ENCODE data around the gene MEG3. TPM values are rescaled to one million over a fixed set of nuclear protein-coding genes. Genes with fewer than 3 reads are reported as not detected.

MEG3 gene
- total RNA-seq, 1 donor from 2014 or later = 0.22 TPM

DNA sequence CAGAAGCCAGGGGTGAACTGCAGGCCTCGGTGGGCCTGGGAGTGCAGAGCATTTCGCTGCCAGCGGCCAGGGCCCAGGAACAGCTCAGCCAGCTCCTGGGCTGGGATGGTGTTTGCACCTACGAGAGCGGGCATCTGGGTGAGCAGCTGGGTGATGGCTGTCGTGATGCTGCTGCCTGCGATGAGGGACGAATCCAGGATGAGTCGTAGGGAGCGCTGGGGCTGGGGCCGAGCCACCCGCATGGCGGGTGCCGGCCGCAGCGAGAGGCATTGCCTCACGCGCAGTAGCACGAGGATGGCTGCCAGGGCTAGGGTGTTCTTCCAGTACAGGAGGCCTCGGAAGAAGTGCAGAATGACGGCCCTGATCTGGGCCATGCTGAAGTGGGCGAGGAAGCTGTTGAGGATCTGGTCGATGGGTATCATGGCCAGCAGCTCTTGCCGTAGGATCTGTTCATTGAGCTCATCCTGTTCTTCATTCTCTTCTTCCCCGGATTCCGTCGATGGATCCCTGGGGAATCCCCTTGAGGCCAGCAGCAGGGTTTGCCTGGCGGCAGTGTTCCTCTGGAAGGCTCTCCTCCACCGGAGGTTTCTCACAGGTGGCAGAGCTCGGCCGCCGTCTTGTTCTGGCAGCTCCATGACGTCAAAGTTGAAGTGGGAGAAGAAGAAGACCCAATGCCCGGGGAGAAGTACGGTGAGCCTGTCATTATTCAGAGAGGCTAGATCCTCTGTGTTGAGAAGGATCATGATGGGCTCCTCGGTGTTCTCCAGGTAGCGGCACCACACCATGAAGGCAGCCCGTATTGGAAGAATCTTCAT lies 55.5 kb downstream of the MEG3 start:
- Mint-ChIP-seq H3K27me3 (ENCODE audit: unreplicated experiment) (peaks cover 3% of the 10 kb centered on the region), H3K36me3 (ENCODE audit: unreplicated experiment) (peaks cover 30% of the 10 kb centered on the region), H3K9me3 (ENCODE audit: unreplicated experiment) (peaks cover 15% of the 10 kb centered on the region), H3K27ac (ENCODE audit: unreplicated experiment) (no peak overlapping the region), H3K4me1 (ENCODE audit: low read depth, unreplicated experiment) (peaks cover 4% of the 10 kb centered on the region), H3K4me3 (ENCODE audit: unreplicated experiment) (no peak overlapping the region)
- no peak for DNase-seq
- TF ChIP-seq, protein P1, sequence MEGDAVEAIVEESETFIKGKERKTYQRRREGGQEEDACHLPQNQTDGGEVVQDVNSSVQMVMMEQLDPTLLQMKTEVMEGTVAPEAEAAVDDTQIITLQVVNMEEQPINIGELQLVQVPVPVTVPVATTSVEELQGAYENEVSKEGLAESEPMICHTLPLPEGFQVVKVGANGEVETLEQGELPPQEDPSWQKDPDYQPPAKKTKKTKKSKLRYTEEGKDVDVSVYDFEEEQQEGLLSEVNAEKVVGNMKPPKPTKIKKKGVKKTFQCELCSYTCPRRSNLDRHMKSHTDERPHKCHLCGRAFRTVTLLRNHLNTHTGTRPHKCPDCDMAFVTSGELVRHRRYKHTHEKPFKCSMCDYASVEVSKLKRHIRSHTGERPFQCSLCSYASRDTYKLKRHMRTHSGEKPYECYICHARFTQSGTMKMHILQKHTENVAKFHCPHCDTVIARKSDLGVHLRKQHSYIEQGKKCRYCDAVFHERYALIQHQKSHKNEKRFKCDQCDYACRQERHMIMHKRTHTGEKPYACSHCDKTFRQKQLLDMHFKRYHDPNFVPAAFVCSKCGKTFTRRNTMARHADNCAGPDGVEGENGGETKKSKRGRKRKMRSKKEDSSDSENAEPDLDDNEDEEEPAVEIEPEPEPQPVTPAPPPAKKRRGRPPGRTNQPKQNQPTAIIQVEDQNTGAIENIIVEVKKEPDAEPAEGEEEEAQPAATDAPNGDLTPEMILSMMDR (IDR thresholded peaks at IDR 0.05; ENCODE audit: partially characterized antibody, unreplicated experiment) = no peak

DNA sequence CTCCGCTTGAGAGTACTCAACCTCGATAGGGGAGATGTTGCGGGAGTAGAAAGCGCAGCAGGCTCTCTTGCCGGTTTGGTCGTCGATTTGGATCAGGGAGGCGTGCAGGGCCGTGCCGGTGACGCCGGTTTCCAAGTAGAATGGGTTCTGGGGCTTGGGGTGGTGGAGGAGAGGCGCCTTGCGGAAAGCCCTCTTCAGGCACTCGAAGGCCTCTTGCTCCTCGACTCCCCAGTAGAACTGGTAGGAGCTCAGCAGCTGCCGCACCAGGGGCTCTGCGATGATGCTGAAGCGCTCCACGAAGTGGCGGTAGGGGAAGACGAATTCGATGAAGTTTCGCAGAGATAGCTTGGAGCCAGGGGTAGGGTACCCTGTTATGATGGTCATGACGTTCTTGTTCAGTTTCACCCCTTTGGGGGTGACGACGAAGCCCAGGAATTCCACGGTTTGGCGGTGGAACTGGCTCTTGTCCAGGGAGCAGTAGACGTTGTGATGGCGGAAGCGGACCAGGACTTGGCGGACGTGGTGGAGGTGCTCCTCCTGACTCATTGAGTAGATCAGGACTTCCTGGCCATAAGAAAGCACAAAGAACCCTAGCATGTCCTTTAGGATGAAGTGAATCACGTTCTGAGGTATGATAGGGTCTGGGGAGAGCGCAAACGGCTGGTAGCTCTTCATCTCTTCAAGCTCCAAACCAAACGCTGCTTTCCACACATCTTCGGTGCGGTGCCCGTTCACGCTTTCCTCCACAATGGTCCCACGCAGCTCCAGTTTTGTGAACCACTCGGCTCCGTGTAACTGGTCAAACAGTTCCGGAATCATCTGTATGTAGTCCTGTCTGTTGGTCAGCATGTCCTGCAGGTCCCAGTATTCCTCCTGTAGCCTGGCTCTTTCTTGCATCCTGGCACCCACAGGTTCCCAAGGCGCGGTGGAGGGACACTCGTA lies 56.4 kb downstream of the MEG3 start:
- H3K9me3 Mint-ChIP-seq (ENCODE audit: unreplicated experiment) = peaks cover 15% of the 10 kb centered on the region
- H3K36me3 Mint-ChIP-seq (ENCODE audit: unreplicated experiment) = peaks cover 30% of the 10 kb centered on the region
- peaks cover 4% of the 10 kb centered on the region for H3K4me1 Mint-ChIP-seq (ENCODE audit: low read depth, unreplicated experiment)
- DNase-seq = no peak
- no peak overlapping the region for H3K27ac Mint-ChIP-seq (ENCODE audit: unreplicated experiment)
- peaks cover 3% of the 10 kb centered on the region for H3K27me3 Mint-ChIP-seq (ENCODE audit: unreplicated experiment)
- TF ChIP-seq, protein P1 (IDR thresholded peaks at IDR 0.05; ENCODE audit: partially characterized antibody, unreplicated experiment) = no peak
- no peak overlapping the region for H3K4me3 Mint-ChIP-seq (ENCODE audit: unreplicated experiment)

DNA sequence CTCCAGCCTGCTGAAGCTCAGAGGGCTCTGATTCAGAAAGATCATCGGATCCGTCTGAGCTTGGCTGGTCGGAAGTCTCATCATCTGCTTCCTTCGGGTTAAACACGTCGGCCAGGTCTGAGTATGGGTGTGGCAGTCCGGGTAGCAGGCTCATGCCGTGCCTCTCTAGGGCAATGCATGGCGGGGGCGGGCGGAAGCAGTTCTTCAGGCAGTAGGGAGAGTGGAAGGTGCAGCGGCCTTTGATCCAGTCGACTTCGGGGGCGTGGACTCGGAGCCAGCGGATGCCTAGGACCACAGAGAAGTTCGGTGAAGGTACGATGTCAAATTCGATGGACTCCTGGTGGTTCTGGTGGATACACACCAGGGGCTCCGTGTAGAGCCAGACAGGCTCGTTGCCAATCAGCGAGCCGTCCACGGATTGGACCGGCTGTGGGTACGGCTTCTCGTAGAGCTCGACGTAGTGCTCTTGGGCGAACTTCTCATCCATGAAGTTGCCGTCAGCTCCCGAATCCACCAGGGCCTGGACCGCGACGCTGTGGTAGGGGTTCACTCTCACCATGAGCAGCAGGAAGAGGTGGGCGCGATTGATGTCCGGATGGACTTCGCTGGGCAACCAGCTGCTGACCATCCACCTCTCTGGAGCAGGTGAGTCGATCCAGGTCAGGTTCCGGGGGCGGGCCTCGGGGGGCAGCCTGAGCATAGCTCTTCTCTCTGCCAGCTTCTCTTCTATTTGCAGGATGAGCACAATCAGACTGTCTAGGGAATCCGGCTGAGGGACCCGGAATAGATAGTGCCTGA lies 57.3 kb downstream of the MEG3 start:
- TF ChIP-seq, protein P1 (IDR thresholded peaks at IDR 0.05; ENCODE audit: partially characterized antibody, unreplicated experiment) = no peak
- peaks cover 3% of the 10 kb centered on the region for H3K27me3 Mint-ChIP-seq (ENCODE audit: unreplicated experiment)
- peaks cover 15% of the 10 kb centered on the region for H3K9me3 Mint-ChIP-seq (ENCODE audit: unreplicated experiment)
- no peak overlapping the region for H3K27ac Mint-ChIP-seq (ENCODE audit: unreplicated experiment)
- DNase-seq = no peak
- no peak overlapping the region for H3K4me3 Mint-ChIP-seq (ENCODE audit: unreplicated experiment)
- H3K4me1 Mint-ChIP-seq (ENCODE audit: low read depth, unreplicated experiment) = peaks cover 4% of the 10 kb centered on the region
- peaks cover 30% of the 10 kb centered on the region for H3K36me3 Mint-ChIP-seq (ENCODE audit: unreplicated experiment)

DNA sequence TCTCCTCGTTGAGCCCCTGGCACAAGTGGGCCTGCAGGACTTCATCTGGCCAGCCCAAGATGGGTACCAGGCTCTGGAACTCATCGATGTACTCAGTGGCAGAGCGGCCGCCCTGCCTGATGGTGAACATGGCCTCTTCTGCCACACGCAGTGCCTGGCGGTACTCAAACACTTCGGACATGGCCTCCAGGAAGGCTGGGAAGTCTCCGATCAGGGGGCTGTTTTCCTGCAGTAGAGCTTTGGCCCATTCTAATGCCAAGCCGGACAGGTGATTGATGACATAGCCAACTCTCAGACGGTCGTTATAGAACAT lies 57.8 kb downstream of the MEG3 start:
- Mint-ChIP-seq H3K4me3 (ENCODE audit: unreplicated experiment) (no peak overlapping the region), H3K27me3 (ENCODE audit: unreplicated experiment) (peaks cover 3% of the 10 kb centered on the region), H3K36me3 (ENCODE audit: unreplicated experiment) (peaks cover 30% of the 10 kb centered on the region), H3K4me1 (ENCODE audit: low read depth, unreplicated experiment) (peaks cover 4% of the 10 kb centered on the region), H3K27ac (ENCODE audit: unreplicated experiment) (no peak overlapping the region), H3K9me3 (ENCODE audit: unreplicated experiment) (peaks cover 15% of the 10 kb centered on the region)
- DNase-seq = no peak
- TF ChIP-seq, protein P1 (IDR thresholded peaks at IDR 0.05; ENCODE audit: partially characterized antibody, unreplicated experiment) = no peak

Measured in glutamatergic neuron (in vitro differentiated cells).